ENCODE measurements around the gene COBLL1.

COBLL1 gene

GRCh38 chr2:164821338-164821737 lies 20.3 kb downstream of the COBLL1 start:
- Histone ChIP-seq H3K36me3 (ENCODE audit: insufficient read depth, low read length) (no peaks in the 10 kb centered on the region), H3K27ac (ENCODE audit: low read depth, low read length) (no peak overlapping the region), H3K4me3 (ENCODE audit: low read depth, low read length) (no peak overlapping the region), H3K4me1 (ENCODE audit: control insufficient read depth, insufficient read depth, low read length, unreplicated experiment) (peaks cover 8% of the 10 kb centered on the region), H2AFZ (ENCODE audit: low read length, unreplicated experiment) (no peak overlapping the region), H3K79me2 (ENCODE audit: control insufficient read depth, insufficient read depth, low read length, unreplicated experiment) (peaks cover 4% of the 10 kb centered on the region), H3K27me3 (ENCODE audit: insufficient read depth, low read length) (no peaks in the 10 kb centered on the region)

- H3K4me3 ChIP-seq (ENCODE audit: low read depth, low read length): no peak overlapping the region
- H3K27me3 ChIP-seq (ENCODE audit: insufficient read depth, low read length): no peaks in the 10 kb centered on the region
- H2AFZ ChIP-seq (ENCODE audit: low read length, unreplicated experiment): no peak overlapping the region
- no peaks in the 10 kb centered on the region for H3K36me3 ChIP-seq (ENCODE audit: insufficient read depth, low read length)
- peaks cover 4% of the 10 kb centered on the region for H3K79me2 ChIP-seq (ENCODE audit: control insufficient read depth, insufficient read depth, low read length, unreplicated experiment)
- H3K4me1 ChIP-seq (ENCODE audit: control insufficient read depth, insufficient read depth, low read length, unreplicated experiment): no peaks in the 10 kb centered on the region
- H3K27ac ChIP-seq (ENCODE audit: low read depth, low read length): no peak overlapping the region
Observed at GRCh38 chr2:164818149-164819136, 23.2 kb downstream of the COBLL1 start.

- no peak overlapping the region for H3K27ac ChIP-seq (ENCODE audit: low read depth, low read length)
- no peaks in the 10 kb centered on the region for H3K36me3 ChIP-seq (ENCODE audit: insufficient read depth, low read length)
- no peaks in the 10 kb centered on the region for H3K27me3 ChIP-seq (ENCODE audit: insufficient read depth, low read length)
- peaks cover 4% of the 10 kb centered on the region for H3K79me2 ChIP-seq (ENCODE audit: control insufficient read depth, insufficient read depth, low read length, unreplicated experiment)
- H2AFZ ChIP-seq (ENCODE audit: low read length, unreplicated experiment): no peak overlapping the region
- H3K4me3 ChIP-seq (ENCODE audit: low read depth, low read length): no peak overlapping the region
- no peaks in the 10 kb centered on the region for H3K4me1 ChIP-seq (ENCODE audit: control insufficient read depth, insufficient read depth, low read length, unreplicated experiment)
Observed at GRCh38 chr2:164816900-164817299, 24.7 kb downstream of the COBLL1 start.

- peaks cover 1% of the 10 kb centered on the region for H3K4me1 ChIP-seq (ENCODE audit: control insufficient read depth, insufficient read depth, low read length, unreplicated experiment)
Observed at GRCh38 chr2:164816046-164816445, 25.6 kb downstream of the COBLL1 start.

GRCh38 chr2:164815071-164815793 lies 26.4 kb downstream of the COBLL1 start:
- H2AFZ ChIP-seq (ENCODE audit: low read length, unreplicated experiment): no peak overlapping the region
- peaks cover 4% of the 10 kb centered on the region for H3K79me2 ChIP-seq (ENCODE audit: control insufficient read depth, insufficient read depth, low read length, unreplicated experiment)
- no peak overlapping the region for H3K27ac ChIP-seq (ENCODE audit: low read depth, low read length)
- peaks cover 8% of the 10 kb centered on the region for H3K4me1 ChIP-seq (ENCODE audit: control insufficient read depth, insufficient read depth, low read length, unreplicated experiment)
- H3K36me3 ChIP-seq (ENCODE audit: insufficient read depth, low read length): no peaks in the 10 kb centered on the region
- H3K4me3 ChIP-seq (ENCODE audit: low read depth, low read length): no peak overlapping the region
- no peaks in the 10 kb centered on the region for H3K27me3 ChIP-seq (ENCODE audit: insufficient read depth, low read length)

More at GRCh38 chr2:164816046-164816445, 25.6 kb downstream of the COBLL1 start:
- Histone ChIP-seq H2AFZ (ENCODE audit: low read length, unreplicated experiment) (no peak overlapping the region), H3K4me3 (ENCODE audit: low read depth, low read length) (no peak overlapping the region), H3K27ac (ENCODE audit: low read depth, low read length) (no peak overlapping the region), H3K79me2 (ENCODE audit: control insufficient read depth, insufficient read depth, low read length, unreplicated experiment) (peaks cover 4% of the 10 kb centered on the region), H3K36me3 (ENCODE audit: insufficient read depth, low read length) (no peaks in the 10 kb centered on the region), H3K27me3 (ENCODE audit: insufficient read depth, low read length) (no peaks in the 10 kb centered on the region)

GRCh38 chr2:164813535-164813934 lies 28.1 kb downstream of the COBLL1 start:
- no peaks in the 10 kb centered on the region for H3K36me3 ChIP-seq (ENCODE audit: insufficient read depth, low read length)
- no peak overlapping the region for H3K4me3 ChIP-seq (ENCODE audit: low read depth, low read length)
- H3K79me2 ChIP-seq (ENCODE audit: control insufficient read depth, insufficient read depth, low read length, unreplicated experiment): peaks cover 4% of the 10 kb centered on the region
- no peak overlapping the region for H3K27ac ChIP-seq (ENCODE audit: low read depth, low read length)
- no peaks in the 10 kb centered on the region for H3K27me3 ChIP-seq (ENCODE audit: insufficient read depth, low read length)
- no peak overlapping the region for H2AFZ ChIP-seq (ENCODE audit: low read length, unreplicated experiment)
- peaks cover 18% of the 10 kb centered on the region for H3K4me1 ChIP-seq (ENCODE audit: control insufficient read depth, insufficient read depth, low read length, unreplicated experiment)

- Histone ChIP-seq H3K4me3 (ENCODE audit: low read depth, low read length) (no peak overlapping the region), H2AFZ (ENCODE audit: low read length, unreplicated experiment) (no peak overlapping the region), H3K27me3 (ENCODE audit: insufficient read depth, low read length) (no peaks in the 10 kb centered on the region), H3K4me1 (ENCODE audit: control insufficient read depth, insufficient read depth, low read length, unreplicated experiment) (peaks cover 23% of the 10 kb centered on the region), H3K27ac (ENCODE audit: low read depth, low read length) (no peak overlapping the region), H3K79me2 (ENCODE audit: control insufficient read depth, insufficient read depth, low read length, unreplicated experiment) (peaks cover 3% of the 10 kb centered on the region), H3K36me3 (ENCODE audit: insufficient read depth, low read length) (no peaks in the 10 kb centered on the region)
Observed at GRCh38 chr2:164812378-164812777, 29.2 kb downstream of the COBLL1 start.

- no peak overlapping the region for H2AFZ ChIP-seq (ENCODE audit: low read length, unreplicated experiment)
- no peaks in the 10 kb centered on the region for H3K27me3 ChIP-seq (ENCODE audit: insufficient read depth, low read length)
- H3K4me1 ChIP-seq (ENCODE audit: control insufficient read depth, insufficient read depth, low read length, unreplicated experiment): peaks cover 23% of the 10 kb centered on the region
- H3K4me3 ChIP-seq (ENCODE audit: low read depth, low read length): no peak overlapping the region
- no peak overlapping the region for H3K27ac ChIP-seq (ENCODE audit: low read depth, low read length)
- H3K36me3 ChIP-seq (ENCODE audit: insufficient read depth, low read length): no peaks in the 10 kb centered on the region
- H3K79me2 ChIP-seq (ENCODE audit: control insufficient read depth, insufficient read depth, low read length, unreplicated experiment): peaks cover 1% of the 10 kb centered on the region
Observed at GRCh38 chr2:164811819-164812218, 29.8 kb downstream of the COBLL1 start.

- no peak overlapping the region for H3K4me3 ChIP-seq (ENCODE audit: low read depth, low read length)
- H3K36me3 ChIP-seq (ENCODE audit: insufficient read depth, low read length): no peaks in the 10 kb centered on the region
- H2AFZ ChIP-seq (ENCODE audit: low read length, unreplicated experiment): no peak overlapping the region
- peaks cover 23% of the 10 kb centered on the region for H3K4me1 ChIP-seq (ENCODE audit: control insufficient read depth, insufficient read depth, low read length, unreplicated experiment)
- no peaks in the 10 kb centered on the region for H3K27me3 ChIP-seq (ENCODE audit: insufficient read depth, low read length)
- no peak overlapping the region for H3K27ac ChIP-seq (ENCODE audit: low read depth, low read length)
- no peaks in the 10 kb centered on the region for H3K79me2 ChIP-seq (ENCODE audit: control insufficient read depth, insufficient read depth, low read length, unreplicated experiment)
Observed at GRCh38 chr2:164810843-164811242, 30.8 kb downstream of the COBLL1 start.

GRCh38 chr2:164808776-164809175 lies 32.8 kb downstream of the COBLL1 start:
- Histone ChIP-seq H3K27me3 (ENCODE audit: insufficient read depth, low read length) (no peaks in the 10 kb centered on the region), H3K27ac (ENCODE audit: low read depth, low read length) (no peak overlapping the region), H3K79me2 (ENCODE audit: control insufficient read depth, insufficient read depth, low read length, unreplicated experiment) (no peaks in the 10 kb centered on the region), H3K36me3 (ENCODE audit: insufficient read depth, low read length) (no peaks in the 10 kb centered on the region), H3K4me3 (ENCODE audit: low read depth, low read length) (no peak overlapping the region), H2AFZ (ENCODE audit: low read length, unreplicated experiment) (no peak overlapping the region), H3K4me1 (ENCODE audit: control insufficient read depth, insufficient read depth, low read length, unreplicated experiment) (peaks cover 28% of the 10 kb centered on the region)

All from ACC112 (cell line).